KMS-11 (cell line): ENCODE measurements around the gene ZBTB17.

Experiments used
- H2AFZ ChIP-seq: fragments of 200-600 bp; sonication (generic); 2 replicates; pipeline ENCODE4 v1.6.1; 2016; ENCODE audit warnings: antibody characterized with exemption, mixed run types, low read depth
- H3K27ac ChIP-seq: fragments of 200-600 bp; sonication (generic); 2 replicates; pipeline ENCODE4 v1.6.1; 2016; ENCODE audit warnings: mild to moderate bottlenecking, mixed run types
- H3K27me3 ChIP-seq: fragments of 200-600 bp; sonication (generic); 2 replicates; pipeline ENCODE4 v1.6.1; 2017; ENCODE audit warnings: mild to moderate bottlenecking, low read depth, mixed run types, moderate library complexity; ENCODE audit not compliant: insufficient read depth
- H3K36me3 ChIP-seq: fragments of 200-600 bp; sonication (generic); 2 replicates; pipeline ENCODE4 v1.6.1; 2017; ENCODE audit warnings: mild to moderate bottlenecking, mixed run types; ENCODE audit not compliant: insufficient read depth
- H3K4me1 ChIP-seq: fragments of 200-600 bp; sonication (generic); 2 replicates; pipeline ENCODE4 v1.6.1; 2016; ENCODE audit warnings: mild to moderate bottlenecking, low read depth, mixed run types; ENCODE audit not compliant: poor library complexity, severe bottlenecking
- H3K4me2 ChIP-seq: fragments of 200-600 bp; sonication (generic); 2 replicates; pipeline ENCODE4 v1.7.0; 2016; ENCODE audit warnings: mild to moderate bottlenecking, mixed run types
- H3K4me3 ChIP-seq: fragments of 200-600 bp; sonication (generic); IDR thresholded peaks from 2 replicates; pipeline ENCODE4 v1.6.1; 2017; ENCODE audit warnings: low read depth, low read length, mixed read lengths; ENCODE audit not compliant: insufficient read depth
- H3K79me2 ChIP-seq: fragments of 200-600 bp; sonication (generic); 2 replicates; pipeline ENCODE4 v1.6.1; 2016; ENCODE audit warnings: low read depth, mixed run types; ENCODE audit not compliant: insufficient read depth
- H3K9ac ChIP-seq: fragments of 200-600 bp; sonication (generic); 2 replicates; pipeline ENCODE4 v1.6.1; 2016; ENCODE audit warnings: mild to moderate bottlenecking, mixed run types
- H4K20me1 ChIP-seq: fragments of 200-600 bp; sonication (generic); 2 replicates; pipeline ENCODE4 v1.6.1; 2016; ENCODE audit warnings: mild to moderate bottlenecking, mixed run types; ENCODE audit not compliant: insufficient read depth
- CTCF ChIP-seq: fragments of 200-600 bp; sonication (generic); conservative IDR thresholded peaks from 2 replicates; pipeline ENCODE4 v1.6.1; 2017; ENCODE audit warnings: low read depth, mild to moderate bottlenecking, antibody characterized with exemption, low read length, moderate library complexity, mixed read lengths

Gene ZBTB17

GRCh38 chr1:15961492-15961891, 14.4 kb downstream of the ZBTB17 start:
- Histone ChIP-seq H3K27ac (no peak overlapping the region), H3K27me3 (no peaks in the 10 kb centered on the region), H4K20me1 (no peaks in the 10 kb centered on the region), H3K79me2 (peaks cover 4% of the 10 kb centered on the region; the same call in 1 of the 2 replicates), H3K36me3 (no peaks in the 10 kb centered on the region), H2AFZ (no peak overlapping the region), H3K9ac (no peak overlapping the region), H3K4me1 (peaks cover 32% of the 10 kb centered on the region), H3K4me3 (no peak overlapping the region), H3K4me2 (no peak overlapping the region)
- no peak for TF ChIP-seq CTCF

DNA sequence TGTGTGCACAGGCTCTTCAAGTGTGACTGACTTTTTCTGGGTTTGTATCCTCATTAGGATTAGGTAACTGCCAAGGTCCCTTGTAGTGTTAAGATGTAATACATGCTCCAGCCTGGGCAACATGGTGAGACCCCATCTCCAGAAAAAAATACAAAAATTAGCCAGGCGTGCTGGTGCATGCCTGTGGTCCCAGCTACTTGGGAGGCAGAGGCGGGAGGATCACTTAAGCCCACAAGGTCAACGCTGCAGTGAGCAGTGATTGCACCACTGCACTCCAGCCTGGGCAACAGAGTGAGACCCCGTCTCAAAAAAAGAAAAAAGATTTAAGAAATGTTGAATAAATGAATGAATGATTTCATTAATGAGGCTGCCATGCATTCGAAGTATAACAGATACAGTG, 15.1 kb downstream of the ZBTB17 start:
- Histone ChIP-seq H3K4me1 (peaks cover 25% of the 10 kb centered on the region), H3K79me2 (peaks cover 4% of the 10 kb centered on the region; the same call in 1 of the 2 replicates), H3K9ac (no peak overlapping the region), H2AFZ (no peak overlapping the region), H3K4me3 (no peak overlapping the region), H3K27me3 (no peaks in the 10 kb centered on the region), H3K4me2 (no peak overlapping the region), H4K20me1 (no peaks in the 10 kb centered on the region), H3K36me3 (no peaks in the 10 kb centered on the region), H3K27ac (no peak overlapping the region)
- TF ChIP-seq CTCF, result no peak

DNA sequence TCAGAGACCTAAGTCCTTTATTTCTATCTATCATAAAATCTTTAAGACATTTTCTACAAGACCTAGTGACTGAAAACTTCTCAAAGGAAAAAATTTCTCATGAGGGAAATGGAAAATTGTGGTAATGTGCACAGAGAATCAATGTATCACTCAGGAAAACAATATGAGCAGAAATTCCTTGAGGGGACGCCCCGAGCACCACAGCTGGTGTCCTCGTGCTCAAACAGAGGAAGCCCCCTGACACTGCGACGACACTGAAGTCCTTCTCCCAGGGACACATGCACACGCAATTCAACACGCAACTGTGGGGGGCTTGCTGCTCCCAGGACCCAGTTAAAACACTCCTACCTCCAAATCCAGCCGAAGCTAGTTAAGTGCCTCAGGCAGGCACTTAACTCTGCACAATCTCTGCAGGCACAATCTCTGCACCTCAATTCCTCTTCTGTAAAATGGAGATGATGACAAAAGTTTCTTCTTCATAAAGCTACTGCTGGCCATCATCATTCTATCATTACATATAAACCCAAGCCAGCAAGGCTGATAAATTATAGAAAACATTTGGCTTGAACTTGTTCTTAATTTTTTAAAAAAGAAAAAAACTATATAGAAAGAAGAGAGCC, 16.0 kb downstream of the ZBTB17 start:
- H3K4me1 ChIP-seq, result peaks cover 17% of the 10 kb centered on the region
- H3K9ac ChIP-seq, result no peak overlapping the region
- H3K79me2 ChIP-seq, result peaks cover 4% of the 10 kb centered on the region; the same call in 1 of the 2 replicates
- no peaks in the 10 kb centered on the region; the same call in 1 of the 2 replicates for H4K20me1 ChIP-seq
- H3K27me3 ChIP-seq, result no peaks in the 10 kb centered on the region
- H3K4me2 ChIP-seq, result no peak overlapping the region
- no peak overlapping the region for H3K4me3 ChIP-seq
- TF ChIP-seq CTCF, result no peak
- no peak overlapping the region for H2AFZ ChIP-seq
- no peak overlapping the region for H3K27ac ChIP-seq
- H3K36me3 ChIP-seq, result no peaks in the 10 kb centered on the region

GRCh38 chr1:15959424-15959823, 16.5 kb downstream of the ZBTB17 start:
- Histone ChIP-seq H4K20me1 (no peaks in the 10 kb centered on the region; the same call in 1 of the 2 replicates), H3K79me2 (peaks cover 4% of the 10 kb centered on the region; the same call in 1 of the 2 replicates), H3K27me3 (no peaks in the 10 kb centered on the region), H3K9ac (no peak overlapping the region), H3K4me2 (no peak overlapping the region), H3K36me3 (no peaks in the 10 kb centered on the region), H3K4me1 (peaks cover 15% of the 10 kb centered on the region), H3K27ac (no peak overlapping the region), H3K4me3 (no peak overlapping the region), H2AFZ (no peak overlapping the region)
- TF ChIP-seq CTCF, result no peak
